Measurements from ENCODE around the gene ADAP1. TPM values are rescaled to one million over a fixed set of nuclear protein-coding genes. Genes with fewer than 3 reads are reported as not detected.

ADAP1 gene
- total and polyA plus RNA-seq, 2 of the 13 experiments (the other 11 are each of a cell fraction or from before 2014, with no cell fraction given): 10.5 to 24.6 TPM

- TF ChIP-seq FIP1L1 (IDR thresholded peaks at IDR 0.05; ENCODE audit: borderline replicate concordance, insufficient read depth, low read depth, low read length) (no peak), HDAC6 (IDR thresholded peaks at IDR 0.05; ENCODE audit: low read depth, low read length) (no peak), JUND (CRISPR knock-in tag; IDR thresholded peaks at IDR 0.05) (no peak), ZNF484 (CRISPR knock-in tag; IDR thresholded peaks at IDR 0.05; ENCODE audit: borderline replicate concordance, low read depth) (no peak), ZNF335 (CRISPR knock-in tag; IDR thresholded peaks at IDR 0.05) (no peak), PRDM15 (CRISPR knock-in tag; IDR thresholded peaks at IDR 0.05) (no peak), ZMYM3 (CRISPR knock-in tag; IDR thresholded peaks at IDR 0.05) (peak; percentile 98), SOX6 (IDR thresholded peaks at IDR 0.05) (no peak), SOX6 (CRISPR knock-in tag; IDR thresholded peaks at IDR 0.05) (no peak), WIZ (CRISPR knock-in tag; IDR thresholded peaks at IDR 0.05) (no peak), ZNF773 (CRISPR knock-in tag; IDR thresholded peaks at IDR 0.05; ENCODE audit: borderline replicate concordance) (0 out of 2 replicates have a peak, but pooled peaks have one; percentile 15), ZNF800 (CRISPR knock-in tag; IDR thresholded peaks at IDR 0.05) (0 out of 2 replicates have a peak, but pooled peaks have one; percentile 13), MEF2D (CRISPR knock-in tag; IDR thresholded peaks at IDR 0.05) (no peak)
- TF ChIP-seq, protein P1, sequence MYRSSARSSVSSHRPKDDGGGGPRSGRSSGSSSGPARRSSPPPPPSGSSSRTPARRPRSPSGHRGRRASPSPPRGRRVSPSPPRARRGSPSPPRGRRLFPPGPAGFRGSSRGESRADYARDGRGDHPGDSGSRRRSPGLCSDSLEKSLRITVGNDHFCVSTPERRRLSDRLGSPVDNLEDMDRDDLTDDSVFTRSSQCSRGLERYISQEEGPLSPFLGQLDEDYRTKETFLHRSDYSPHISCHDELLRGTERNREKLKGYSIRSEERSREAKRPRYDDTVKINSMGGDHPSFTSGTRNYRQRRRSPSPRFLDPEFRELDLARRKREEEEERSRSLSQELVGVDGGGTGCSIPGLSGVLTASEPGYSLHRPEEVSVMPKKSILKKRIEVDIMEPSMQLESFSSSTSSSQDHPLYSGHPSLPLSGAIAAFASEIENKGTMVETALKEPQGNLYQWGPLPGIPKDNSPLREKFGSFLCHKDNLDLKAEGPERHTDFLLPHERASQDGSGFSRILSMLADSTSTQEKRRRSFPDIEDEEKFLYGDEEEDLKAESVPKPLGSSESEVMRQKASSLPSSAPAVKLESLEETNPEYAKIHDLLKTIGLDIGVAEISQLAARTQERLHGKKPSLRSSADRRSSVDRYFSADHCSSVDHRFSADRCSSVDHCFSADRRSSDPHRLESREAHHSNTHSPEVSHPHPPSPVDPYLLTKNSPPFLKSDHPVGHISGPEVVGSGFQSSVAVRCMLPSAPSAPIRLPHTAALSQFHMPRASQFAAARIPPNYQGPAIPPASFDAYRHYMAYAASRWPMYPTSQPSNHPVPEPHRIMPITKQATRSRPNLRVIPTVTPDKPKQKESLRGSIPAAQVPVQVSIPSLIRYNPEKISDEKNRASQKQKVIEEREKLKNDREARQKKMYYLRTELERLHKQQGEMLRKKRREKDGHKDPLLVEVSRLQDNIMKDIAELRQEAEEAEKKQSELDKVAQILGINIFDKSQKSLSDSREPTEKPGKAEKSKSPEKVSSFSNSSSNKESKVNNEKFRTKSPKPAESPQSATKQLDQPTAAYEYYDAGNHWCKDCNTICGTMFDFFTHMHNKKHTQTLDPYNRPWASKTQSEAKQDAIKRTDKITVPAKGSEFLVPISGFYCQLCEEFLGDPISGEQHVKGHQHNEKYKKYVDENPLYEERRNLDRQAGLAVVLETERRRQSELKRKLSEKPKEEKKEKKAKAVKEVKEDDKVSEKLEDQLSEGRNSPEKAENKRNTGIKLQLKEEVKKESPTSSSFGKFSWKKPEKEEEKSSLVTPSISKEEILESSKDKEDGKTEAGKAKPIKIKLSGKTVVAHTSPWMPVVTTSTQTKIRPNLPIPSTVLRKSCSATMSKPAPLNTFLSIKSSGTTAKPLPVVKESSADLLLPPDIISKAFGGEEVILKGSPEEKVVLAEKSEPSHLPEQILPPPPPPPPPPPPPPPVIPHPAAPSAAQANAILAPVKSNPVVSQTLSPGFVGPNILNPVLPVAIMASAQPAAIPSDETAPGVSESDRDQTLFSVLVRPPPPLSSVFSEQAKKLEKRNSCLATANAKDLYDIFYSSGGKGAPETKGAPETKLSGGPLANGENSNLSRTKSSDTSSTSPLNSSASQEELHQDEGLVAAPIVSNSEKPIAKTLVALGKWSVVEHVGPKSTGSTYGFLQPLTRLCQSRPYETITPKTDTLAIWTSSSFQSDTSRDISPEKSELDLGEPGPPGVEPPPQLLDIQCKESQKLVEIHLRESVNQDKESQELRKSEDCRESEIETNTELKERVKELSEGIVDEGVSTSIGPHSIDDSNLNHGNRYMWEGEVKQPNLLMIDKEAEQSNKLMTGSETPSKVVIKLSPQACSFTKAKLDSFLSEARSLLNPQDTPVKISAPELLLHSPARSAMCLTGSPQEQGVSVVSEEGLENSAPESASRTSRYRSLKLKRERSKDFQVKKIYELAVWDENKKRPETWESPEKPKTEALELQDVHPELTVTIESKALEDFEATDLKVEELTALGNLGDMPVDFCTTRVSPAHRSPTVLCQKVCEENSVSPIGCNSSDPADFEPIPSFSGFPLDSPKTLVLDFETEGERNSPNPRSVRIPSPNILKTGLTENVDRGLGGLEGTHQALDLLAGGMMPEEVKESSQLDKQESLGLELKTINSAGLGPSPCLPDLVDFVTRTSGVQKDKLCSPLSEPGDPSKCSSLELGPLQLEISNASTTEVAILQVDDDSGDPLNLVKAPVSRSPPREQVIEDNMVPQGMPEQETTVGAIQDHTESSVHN (CRISPR knock-in tag; IDR thresholded peaks at IDR 0.05): no peak
- TF ChIP-seq, protein P2, sequence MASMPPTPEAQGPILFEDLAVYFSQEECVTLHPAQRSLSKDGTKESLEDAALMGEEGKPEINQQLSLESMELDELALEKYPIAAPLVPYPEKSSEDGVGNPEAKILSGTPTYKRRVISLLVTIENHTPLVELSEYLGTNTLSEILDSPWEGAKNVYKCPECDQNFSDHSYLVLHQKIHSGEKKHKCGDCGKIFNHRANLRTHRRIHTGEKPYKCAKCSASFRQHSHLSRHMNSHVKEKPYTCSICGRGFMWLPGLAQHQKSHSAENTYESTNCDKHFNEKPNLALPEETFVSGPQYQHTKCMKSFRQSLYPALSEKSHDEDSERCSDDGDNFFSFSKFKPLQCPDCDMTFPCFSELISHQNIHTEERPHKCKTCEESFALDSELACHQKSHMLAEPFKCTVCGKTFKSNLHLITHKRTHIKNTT (CRISPR knock-in tag; IDR thresholded peaks at IDR 0.05): no peak
Observed at GRCh38 chr7:983616-984071, 29.2 kb upstream of the ADAP1 start (continued).
